Osteoblast (primary cell): ENCODE results near the gene LEFTY2. TPM values are rescaled to one million over a fixed set of nuclear protein-coding genes. Genes with fewer than 3 reads are reported as not detected.

Source experiments
- DNase-seq: peaks from one replicate; pipeline ENCODE4 v3.0.0; 2011; ENCODE audit warnings: low spot score, mixed read lengths; ENCODE audit not compliant: insufficient read length; ENCODE audit errors: missing footprints
- H2AFZ ChIP-seq: 2 replicates; pipeline ENCODE4 v1.6.0; 2011; ENCODE audit warnings: mild to moderate bottlenecking, low read length
- H3K27ac ChIP-seq: 2 replicates; pipeline ENCODE4 v1.5.1; 2011; ENCODE audit warnings: mild to moderate bottlenecking, low read depth, low read length, moderate library complexity
- H3K27me3 ChIP-seq: 2 replicates; pipeline ENCODE4 v1.6.0; 2012; ENCODE audit warnings: mild to moderate bottlenecking, control low read depth, inconsistent platforms, low read length, moderate library complexity; ENCODE audit not compliant: insufficient read depth
- H3K36me3 ChIP-seq: 2 replicates; pipeline ENCODE4 v1.5.1; 2011; ENCODE audit warnings: mild to moderate bottlenecking, low read length, control low read depth, moderate library complexity; ENCODE audit not compliant: insufficient read depth
- H3K4me1 ChIP-seq: 2 replicates; pipeline ENCODE4 v1.5.1; 2011; ENCODE audit warnings: mild to moderate bottlenecking, low read length, control low read depth, moderate library complexity; ENCODE audit not compliant: insufficient read depth
- H3K4me2 ChIP-seq: 2 replicates; pipeline ENCODE4 v1.6.0; 2011; ENCODE audit warnings: mild to moderate bottlenecking, low read length; ENCODE audit not compliant: insufficient read depth
- H3K4me3 ChIP-seq: fragments of 200-600 bp; sonication (generic); 3 replicates; pipeline ENCODE4 v1.5.1; 2012; ENCODE audit warnings: mild to moderate bottlenecking, low read length, inconsistent platforms; ENCODE audit not compliant: insufficient read depth
- H3K79me2 ChIP-seq: 2 replicates; pipeline ENCODE4 v1.6.0; 2012; ENCODE audit warnings: mild to moderate bottlenecking, low read length, control low read depth, inconsistent platforms; ENCODE audit not compliant: insufficient read depth
- H3K9me3 ChIP-seq: 2 replicates; pipeline ENCODE4 v1.5.1; 2011; ENCODE audit warnings: low read depth, low read length, control low read depth
- H4K20me1 ChIP-seq: 2 replicates; pipeline ENCODE4 v1.6.0; 2012; ENCODE audit warnings: mild to moderate bottlenecking, low read length, control low read depth; ENCODE audit not compliant: insufficient read depth
- total RNA-seq: library from RNA; depleted of rRNA; stranded (reverse); fragments of >200 nt; gene quantifications from 2 replicates; pipeline ENCODE4 v1.2.3, GENCODE V29; 2012
- TF ChIP-seq, protein P1 (sequence below): IDR thresholded peaks from 2 replicates; pipeline ENCODE4 v1.5.1; 2011; ENCODE audit warnings: mild to moderate bottlenecking, low read depth, low read length, moderate library complexity; ENCODE audit errors: extremely low read depth

The LEFTY2 gene
- total RNA-seq, 1 donor: not detected

DNA sequence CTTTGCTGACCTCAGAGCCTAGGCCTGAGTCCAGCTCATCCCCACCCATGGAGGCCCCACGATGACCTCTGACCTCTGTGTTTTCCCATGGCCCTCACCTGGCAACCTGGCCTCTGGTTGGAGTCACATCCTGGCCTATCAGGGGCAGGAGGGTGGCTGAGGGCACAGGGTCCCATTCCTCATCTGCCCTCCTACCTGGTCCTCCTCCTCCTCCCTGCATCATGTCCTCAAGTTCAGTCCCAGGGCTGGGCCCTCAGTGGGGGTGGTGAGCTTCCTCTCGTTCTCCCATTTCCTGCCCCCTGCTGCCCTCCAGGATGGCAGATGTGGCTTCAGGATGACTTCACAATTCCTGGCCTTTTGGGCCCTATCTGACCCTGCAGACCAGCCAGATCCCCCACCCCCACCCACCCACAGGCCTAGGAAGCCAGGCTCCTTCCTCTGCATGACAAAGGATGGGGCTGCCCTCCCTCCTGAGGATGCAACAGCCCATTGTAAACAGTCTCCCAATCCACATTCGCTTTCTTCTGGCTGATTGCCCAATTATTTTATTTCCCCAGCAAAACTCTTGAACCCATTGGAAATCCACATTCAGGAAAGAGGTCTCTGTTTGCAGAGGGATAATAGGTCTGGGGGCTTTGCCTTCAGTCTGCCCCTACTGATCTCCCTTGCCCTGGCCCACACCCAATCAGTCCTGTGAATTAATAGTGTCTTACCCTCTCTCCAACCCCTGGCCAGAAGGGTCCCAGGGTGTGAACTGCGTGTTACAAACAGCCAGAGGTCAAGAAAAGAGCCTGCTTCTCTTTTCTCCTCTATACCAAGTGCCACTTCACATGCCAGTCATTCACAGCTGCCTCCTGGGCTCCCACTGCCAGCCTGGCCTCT, 41.7 kb downstream of the LEFTY2 start:
- DNase-seq: peak; percentile 62
- no peaks in the 10 kb centered on the region for H3K27me3 ChIP-seq
- no peaks in the 10 kb centered on the region for H3K36me3 ChIP-seq
- no peaks in the 10 kb centered on the region for H3K4me1 ChIP-seq
- H3K27ac ChIP-seq: no peak overlapping the region
- no peak overlapping the region for H3K4me3 ChIP-seq
- no peaks in the 10 kb centered on the region for H4K20me1 ChIP-seq
- TF ChIP-seq, protein P1, sequence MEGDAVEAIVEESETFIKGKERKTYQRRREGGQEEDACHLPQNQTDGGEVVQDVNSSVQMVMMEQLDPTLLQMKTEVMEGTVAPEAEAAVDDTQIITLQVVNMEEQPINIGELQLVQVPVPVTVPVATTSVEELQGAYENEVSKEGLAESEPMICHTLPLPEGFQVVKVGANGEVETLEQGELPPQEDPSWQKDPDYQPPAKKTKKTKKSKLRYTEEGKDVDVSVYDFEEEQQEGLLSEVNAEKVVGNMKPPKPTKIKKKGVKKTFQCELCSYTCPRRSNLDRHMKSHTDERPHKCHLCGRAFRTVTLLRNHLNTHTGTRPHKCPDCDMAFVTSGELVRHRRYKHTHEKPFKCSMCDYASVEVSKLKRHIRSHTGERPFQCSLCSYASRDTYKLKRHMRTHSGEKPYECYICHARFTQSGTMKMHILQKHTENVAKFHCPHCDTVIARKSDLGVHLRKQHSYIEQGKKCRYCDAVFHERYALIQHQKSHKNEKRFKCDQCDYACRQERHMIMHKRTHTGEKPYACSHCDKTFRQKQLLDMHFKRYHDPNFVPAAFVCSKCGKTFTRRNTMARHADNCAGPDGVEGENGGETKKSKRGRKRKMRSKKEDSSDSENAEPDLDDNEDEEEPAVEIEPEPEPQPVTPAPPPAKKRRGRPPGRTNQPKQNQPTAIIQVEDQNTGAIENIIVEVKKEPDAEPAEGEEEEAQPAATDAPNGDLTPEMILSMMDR: no peak
- H2AFZ ChIP-seq: no peak overlapping the region
- no peak overlapping the region for H3K4me2 ChIP-seq
- H3K79me2 ChIP-seq: no peaks in the 10 kb centered on the region
- no peaks in the 10 kb centered on the region for H3K9me3 ChIP-seq

DNA sequence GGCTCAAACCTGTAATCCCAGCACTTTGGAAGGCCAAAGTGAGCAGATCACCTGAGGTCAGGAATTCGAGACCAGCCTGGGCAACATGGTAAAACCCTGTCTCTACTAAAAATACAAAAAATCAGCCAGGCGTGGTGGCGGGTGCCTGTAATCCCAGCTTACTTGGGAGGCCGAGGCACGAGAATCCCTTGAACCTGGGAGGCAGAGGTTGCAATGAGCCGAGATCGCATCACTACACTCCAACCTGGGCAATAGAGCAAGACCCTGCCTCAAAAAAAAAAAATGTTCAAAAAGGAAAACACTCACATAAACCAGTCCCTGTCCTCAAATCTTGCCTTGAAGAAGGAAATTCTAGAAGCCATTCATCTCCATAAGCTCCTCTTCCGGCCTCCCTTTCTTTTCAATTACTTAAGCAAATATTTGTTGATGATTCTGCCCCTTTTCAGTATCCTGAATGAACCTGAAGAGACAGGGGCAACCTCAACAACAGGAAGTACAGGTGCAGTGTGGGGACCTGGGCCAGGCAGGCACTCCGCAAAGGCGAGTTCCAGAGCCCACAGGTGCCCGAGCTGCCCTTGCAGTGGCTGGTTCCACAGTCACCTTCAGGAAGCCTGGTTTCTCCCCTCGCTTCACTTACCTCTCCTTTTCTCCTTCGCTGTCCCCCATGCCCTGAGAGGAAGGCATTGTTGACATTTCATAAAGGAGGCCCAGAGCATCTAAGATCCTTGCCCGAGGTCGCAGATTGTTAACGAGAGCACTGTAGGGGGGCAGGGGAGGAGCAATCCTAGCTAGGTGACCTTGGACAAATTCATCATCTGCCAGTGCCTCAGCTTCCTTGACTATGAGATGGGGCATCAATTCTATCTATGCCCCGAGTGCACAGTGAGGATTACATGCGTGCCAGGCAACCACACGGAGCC, 43.2 kb downstream of the LEFTY2 start:
- no peaks in the 10 kb centered on the region for H3K27me3 ChIP-seq
- H2AFZ ChIP-seq: no peak overlapping the region
- H3K4me1 ChIP-seq: no peaks in the 10 kb centered on the region
- no peaks in the 10 kb centered on the region for H3K36me3 ChIP-seq
- no peak overlapping the region for H3K4me2 ChIP-seq
- no peaks in the 10 kb centered on the region for H4K20me1 ChIP-seq
- peak; percentile 25 for DNase-seq
- no peak overlapping the region for H3K27ac ChIP-seq
- no peaks in the 10 kb centered on the region for H3K79me2 ChIP-seq
- TF ChIP-seq, protein P1: no peak
- H3K9me3 ChIP-seq: no peaks in the 10 kb centered on the region
- no peak overlapping the region for H3K4me3 ChIP-seq

- no peaks in the 10 kb centered on the region for H3K79me2 ChIP-seq
- no peaks in the 10 kb centered on the region for H3K9me3 ChIP-seq
- TF ChIP-seq, protein P1: no peak
- H3K4me2 ChIP-seq: no peak overlapping the region
- no peaks in the 10 kb centered on the region for H3K27me3 ChIP-seq
- H3K36me3 ChIP-seq: no peaks in the 10 kb centered on the region
- no peak overlapping the region for H3K4me3 ChIP-seq
- H3K27ac ChIP-seq: no peak overlapping the region
- peak; percentile 60 for DNase-seq
- H3K4me1 ChIP-seq: no peaks in the 10 kb centered on the region
- no peak overlapping the region for H2AFZ ChIP-seq
- no peaks in the 10 kb centered on the region for H4K20me1 ChIP-seq
Observed at GRCh38 chr1:225896937-225897549, 44.0 kb downstream of the LEFTY2 start.
